Measurements from ENCODE around the gene SLC16A11.

SLC16A11 gene

DNA sequence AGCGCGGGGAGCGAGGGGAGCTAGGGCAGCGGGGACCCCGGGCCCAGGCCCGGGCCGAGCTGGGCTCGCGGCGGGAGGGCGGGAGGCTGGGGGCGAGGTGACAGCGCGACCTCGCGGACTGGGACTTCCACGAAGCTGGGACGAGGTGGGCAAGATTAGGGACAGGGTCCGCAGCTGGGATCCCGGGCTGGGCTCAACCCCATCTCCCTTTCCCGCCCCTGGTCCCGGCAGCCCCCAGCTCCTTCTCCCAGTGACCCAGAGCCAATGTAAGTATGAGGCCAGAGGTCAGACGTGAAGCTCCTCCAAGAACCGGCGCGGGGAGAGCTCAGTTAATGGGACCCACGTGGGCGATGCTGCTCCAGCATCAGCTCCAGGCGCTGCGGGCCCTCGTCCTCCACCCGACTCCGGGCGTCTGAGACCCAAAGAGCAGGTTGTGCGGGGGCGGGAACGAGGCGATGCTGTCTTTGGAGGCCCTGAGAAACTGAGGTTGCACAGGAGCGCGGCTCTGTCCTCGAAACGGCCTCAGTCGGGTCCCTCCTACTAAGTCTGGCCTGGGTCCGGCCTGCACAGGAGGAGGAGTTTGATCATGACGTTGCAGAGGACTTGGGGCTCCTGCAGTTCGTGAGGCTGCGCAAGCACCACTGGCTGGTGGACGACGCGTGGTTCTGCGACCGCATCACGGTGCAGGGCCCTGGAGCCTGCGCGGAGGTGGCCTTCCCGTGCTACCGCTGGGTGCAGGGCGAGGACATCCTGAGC lies 47.5 kb downstream of the SLC16A11 start:
- Histone ChIP-seq H3K27me3 (ENCODE audit: insufficient read depth, low read length) (no peaks in the 10 kb centered on the region), H3K79me1 (ENCODE audit: low read length) (no peaks in the 10 kb centered on the region), H2BK120ac (ENCODE audit: insufficient read depth, low read length, poor library complexity) (no peak overlapping the region), H3K23ac (ENCODE audit: low read length) (no peak overlapping the region), H3K4me3 (ENCODE audit: low read depth, low read length) (peak overlapping the region; percentile 32), H3K36me3 (ENCODE audit: control insufficient read depth in 1 of 2, insufficient read depth in 2 of 2, low read length in 2 of 2) (peaks cover 27 to 28% of the 10 kb centered on the region in 2 experiments), H2BK5ac (ENCODE audit: low read depth, low read length, poor library complexity) (no peak overlapping the region), H3K79me2 (ENCODE audit: control insufficient read depth, insufficient read depth, low read length, poor library complexity) (no peaks in the 10 kb centered on the region), H3K9ac (ENCODE audit: low read length) (no peak overlapping the region), H4K12ac (ENCODE audit: low read depth, low read length) (no peak overlapping the region), H4K91ac (ENCODE audit: low read depth, low read length) (no peak overlapping the region), H4K8ac (ENCODE audit: low read depth, low read length) (no peak overlapping the region), H2AFZ (ENCODE audit: insufficient read depth, low read length, poor library complexity) (no peak overlapping the region), H3K9me3 (ENCODE audit: insufficient read depth, low read depth, low read length) (no peaks in the 10 kb centered on the region), H3K14ac (ENCODE audit: low read length) (no peak overlapping the region), H2AK5ac (ENCODE audit: low read length) (no peak overlapping the region), H3K4me1 (ENCODE audit: control insufficient read depth in 1 of 2, insufficient read depth in 2 of 2, low read length in 2 of 2) (peaks cover 9% of the 10 kb centered on the region in 2 experiments), H3K4me2 (ENCODE audit: low read length) (peak overlapping the region; percentile 70), H3K27ac (ENCODE audit: low read depth, low read length) (no peak overlapping the region), H3K4ac (ENCODE audit: low read depth, low read length) (no peak overlapping the region), H2BK12ac (ENCODE audit: low read length) (no peak overlapping the region), H3K18ac (ENCODE audit: low read length) (no peak overlapping the region)
- no CpG with 5 or more reads among the region's 58 CpGs for WGBS (ENCODE audit: extremely low coverage, insufficient coverage, insufficient read length)
- DNase-seq = no peak

GRCh38 chr17:6995500-6996255 lies 48.2 kb downstream of the SLC16A11 start, which contains the start of gene ALOX12:
Gene ALOX12, plus strand, starts transcription at chr17:6996049. Its CDS starts 69 bp downstream, at chr17:6996118.
- H3K4ac ChIP-seq (ENCODE audit: low read depth, low read length) = no peak within 1 kb of the TSS
- H3K4me1 ChIP-seq (ENCODE audit: control insufficient read depth in 1 of 2, insufficient read depth in 2 of 2, low read length in 2 of 2) = peaks cover 9% of the 10 kb centered on the region in 2 experiments
- H3K4me2 ChIP-seq (ENCODE audit: low read length) = peak within 1 kb of the TSS; percentile 70
- no peaks in the 10 kb centered on the region for H3K79me2 ChIP-seq (ENCODE audit: control insufficient read depth, insufficient read depth, low read length, poor library complexity)
- no peak within 1 kb of the TSS for H3K9ac ChIP-seq (ENCODE audit: low read length)
- WGBS (ENCODE audit: extremely low coverage, insufficient coverage, insufficient read length) = no CpG with 5 or more reads among the region's 64 CpGs
- no peak within 1 kb of the TSS for H3K27ac ChIP-seq (ENCODE audit: low read depth, low read length)
- no peak within 1 kb of the TSS for H4K12ac ChIP-seq (ENCODE audit: low read depth, low read length)
- H2BK12ac ChIP-seq (ENCODE audit: low read length) = no peak within 1 kb of the TSS
- H2BK5ac ChIP-seq (ENCODE audit: low read depth, low read length, poor library complexity) = no peak within 1 kb of the TSS
- peak within 1 kb of the TSS; percentile 24 for H2AFZ ChIP-seq (ENCODE audit: insufficient read depth, low read length, poor library complexity)
- no peak within 1 kb of the TSS for H3K23ac ChIP-seq (ENCODE audit: low read length)
- H4K91ac ChIP-seq (ENCODE audit: low read depth, low read length) = no peak within 1 kb of the TSS
- no peak within 1 kb of the TSS for H4K8ac ChIP-seq (ENCODE audit: low read depth, low read length)
- no peak within 1 kb of the TSS for H2AK5ac ChIP-seq (ENCODE audit: low read length)
- H3K14ac ChIP-seq (ENCODE audit: low read length) = no peak within 1 kb of the TSS
- H3K79me1 ChIP-seq (ENCODE audit: low read length) = no peaks in the 10 kb centered on the region
- no peak within 1 kb of the TSS for H2BK120ac ChIP-seq (ENCODE audit: insufficient read depth, low read length, poor library complexity)
- H3K36me3 ChIP-seq (ENCODE audit: control insufficient read depth in 1 of 2, insufficient read depth in 2 of 2, low read length in 2 of 2) = peaks cover 22 to 23% of the 10 kb centered on the region in 2 experiments
- H3K9me3 ChIP-seq (ENCODE audit: insufficient read depth, low read depth, low read length) = no peaks in the 10 kb centered on the region
- H3K18ac ChIP-seq (ENCODE audit: low read length) = no peak within 1 kb of the TSS
- H3K27me3 ChIP-seq (ENCODE audit: insufficient read depth, low read length) = no peaks in the 10 kb centered on the region
- peak within 1 kb of the TSS; percentile 32 for H3K4me3 ChIP-seq (ENCODE audit: low read depth, low read length)
- peak in 1 of 2 donors; percentile 44 for DNase-seq

- WGBS (ENCODE audit: extremely low coverage, insufficient coverage, insufficient read length) = no CpG with 5 or more reads among the region's 9 CpGs
- H2BK5ac ChIP-seq (ENCODE audit: low read depth, low read length, poor library complexity) = no peak overlapping the region
- no peak overlapping the region for H4K12ac ChIP-seq (ENCODE audit: low read depth, low read length)
- H4K8ac ChIP-seq (ENCODE audit: low read depth, low read length) = no peak overlapping the region
- no peak overlapping the region for H3K9ac ChIP-seq (ENCODE audit: low read length)
- H3K79me1 ChIP-seq (ENCODE audit: low read length) = no peaks in the 10 kb centered on the region
- no peaks in the 10 kb centered on the region for H3K9me3 ChIP-seq (ENCODE audit: insufficient read depth, low read depth, low read length)
- no peaks in the 10 kb centered on the region for H3K27me3 ChIP-seq (ENCODE audit: insufficient read depth, low read length)
- H3K36me3 ChIP-seq (ENCODE audit: control insufficient read depth in 1 of 2, insufficient read depth in 2 of 2, low read length in 2 of 2) = peaks cover 16 to 17% of the 10 kb centered on the region in 2 experiments
- H3K14ac ChIP-seq (ENCODE audit: low read length) = no peak overlapping the region
- no peak overlapping the region for H2BK12ac ChIP-seq (ENCODE audit: low read length)
- no peaks in the 10 kb centered on the region for H3K79me2 ChIP-seq (ENCODE audit: control insufficient read depth, insufficient read depth, low read length, poor library complexity)
- H3K4me3 ChIP-seq (ENCODE audit: low read depth, low read length) = no peak overlapping the region
- H3K4me1 ChIP-seq (ENCODE audit: control insufficient read depth in 1 of 2, insufficient read depth in 2 of 2, low read length in 2 of 2) = peaks cover 9% of the 10 kb centered on the region in 2 experiments
- H2BK120ac ChIP-seq (ENCODE audit: insufficient read depth, low read length, poor library complexity) = no peak overlapping the region
- no peak overlapping the region for H4K91ac ChIP-seq (ENCODE audit: low read depth, low read length)
- H3K27ac ChIP-seq (ENCODE audit: low read depth, low read length) = no peak overlapping the region
- no peak overlapping the region for H3K23ac ChIP-seq (ENCODE audit: low read length)
- H2AFZ ChIP-seq (ENCODE audit: insufficient read depth, low read length, poor library complexity) = no peak overlapping the region
- DNase-seq = no peak
- no peak overlapping the region for H2AK5ac ChIP-seq (ENCODE audit: low read length)
- no peak overlapping the region for H3K4me2 ChIP-seq (ENCODE audit: low read length)
- no peak overlapping the region for H3K18ac ChIP-seq (ENCODE audit: low read length)
- H3K4ac ChIP-seq (ENCODE audit: low read depth, low read length) = no peak overlapping the region
Observed at GRCh38 chr17:6994666-6995256, 49.1 kb downstream of the SLC16A11 start.

GRCh38 chr17:6994118-6994598 lies 49.7 kb downstream of the SLC16A11 start:
- no peak for DNase-seq
- no peak overlapping the region for H2BK120ac ChIP-seq (ENCODE audit: insufficient read depth, low read length, poor library complexity)
- H2AFZ ChIP-seq (ENCODE audit: insufficient read depth, low read length, poor library complexity) = no peak overlapping the region
- H3K23ac ChIP-seq (ENCODE audit: low read length) = no peak overlapping the region
- no peak overlapping the region for H4K12ac ChIP-seq (ENCODE audit: low read depth, low read length)
- H3K27me3 ChIP-seq (ENCODE audit: insufficient read depth, low read length) = no peaks in the 10 kb centered on the region
- no peak overlapping the region for H2BK5ac ChIP-seq (ENCODE audit: low read depth, low read length, poor library complexity)
- H3K4me1 ChIP-seq (ENCODE audit: control insufficient read depth in 1 of 2, insufficient read depth in 2 of 2, low read length in 2 of 2) = peaks cover 9% of the 10 kb centered on the region in 2 experiments
- no peak overlapping the region for H3K4me2 ChIP-seq (ENCODE audit: low read length)
- H4K8ac ChIP-seq (ENCODE audit: low read depth, low read length) = no peak overlapping the region
- no peak overlapping the region for H3K4me3 ChIP-seq (ENCODE audit: low read depth, low read length)
- no peak overlapping the region for H4K91ac ChIP-seq (ENCODE audit: low read depth, low read length)
- H3K18ac ChIP-seq (ENCODE audit: low read length) = no peak overlapping the region
- H3K9me3 ChIP-seq (ENCODE audit: insufficient read depth, low read depth, low read length) = no peaks in the 10 kb centered on the region
- H3K79me2 ChIP-seq (ENCODE audit: control insufficient read depth, insufficient read depth, low read length, poor library complexity) = no peaks in the 10 kb centered on the region
- H3K4ac ChIP-seq (ENCODE audit: low read depth, low read length) = no peak overlapping the region
- no peak overlapping the region for H3K27ac ChIP-seq (ENCODE audit: low read depth, low read length)
- no peak overlapping the region for H2BK12ac ChIP-seq (ENCODE audit: low read length)
- H2AK5ac ChIP-seq (ENCODE audit: low read length) = no peak overlapping the region
- no peak overlapping the region for H3K9ac ChIP-seq (ENCODE audit: low read length)
- H3K36me3 ChIP-seq (ENCODE audit: control insufficient read depth in 1 of 2, insufficient read depth in 2 of 2, low read length in 2 of 2) = peaks cover 10 to 11% of the 10 kb centered on the region in 2 experiments
- no peaks in the 10 kb centered on the region for H3K79me1 ChIP-seq (ENCODE audit: low read length)
- H3K14ac ChIP-seq (ENCODE audit: low read length) = no peak overlapping the region
- no CpG with 5 or more reads among the region's 10 CpGs for WGBS (ENCODE audit: extremely low coverage, insufficient coverage, insufficient read length)

Data from trophoblast cell (in vitro differentiated cells and primary cell).